HL-60 (cell line): ENCODE measurements around the gene MAGI2.

Experiments
- CTCF ChIP-seq: IDR thresholded peaks from one replicate; pipeline ENCODE4 v1.5.1; 2011; ENCODE audit warnings: low read length, control low read depth, inconsistent platforms; ENCODE audit not compliant: insufficient read depth
- GABPA ChIP-seq: IDR thresholded peaks from 2 replicates; pipeline ENCODE4 v1.6.1; 2012; ENCODE audit warnings: low read depth
- POLR2AphosphoS5 ChIP-seq: IDR thresholded peaks from 2 replicates; pipeline ENCODE4 v1.6.1; 2012; ENCODE audit warnings: low read depth
- REST ChIP-seq: IDR thresholded peaks from 2 replicates; pipeline ENCODE4 v1.6.1; 2012; ENCODE audit warnings: low read depth; ENCODE audit not compliant: insufficient replicate concordance
- SPI1 ChIP-seq: IDR thresholded peaks from 2 replicates; pipeline ENCODE4 v1.6.1; 2012; ENCODE audit warnings: low read depth, mild to moderate bottlenecking, borderline replicate concordance

- TF ChIP-seq CTCF (no peak), REST (no peak), POLR2AphosphoS5 (no peak), SPI1 (no peak), GABPA (no peak)
Measured at GRCh38 chr7:78585980-78586379, 867.5 kb downstream of the MAGI2 start.
